ENCODE measurements around the gene LITAFD.
A peak's percentile ranks its signal among the peaks of the same experiment; 100 is the strongest.

Gene LITAFD

DNA sequence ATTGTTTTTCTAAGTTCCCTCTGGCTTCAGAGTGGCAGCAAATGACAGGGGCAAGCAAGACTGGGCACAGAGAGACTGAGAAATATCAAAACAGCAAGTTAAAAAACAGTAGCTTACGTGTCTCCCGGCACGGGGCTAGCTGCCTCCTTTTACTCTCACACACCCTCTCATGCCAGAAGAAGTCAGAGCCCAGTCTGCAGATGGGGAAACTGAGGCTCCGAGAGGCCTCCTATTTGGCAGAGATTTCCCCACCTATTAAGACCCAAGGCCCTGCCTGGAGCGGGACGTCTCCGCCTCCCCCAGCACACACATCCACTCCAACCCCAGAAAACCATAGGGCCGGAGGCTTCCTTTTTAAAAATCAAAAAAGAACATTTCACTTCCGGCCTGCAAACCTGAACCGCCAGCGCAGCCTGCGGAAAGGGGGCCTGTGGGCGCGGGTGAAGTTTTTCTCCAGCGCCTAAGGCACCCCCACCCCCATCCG lies 14.2 kb upstream of the LITAFD start:
- TF ChIP-seq EP300 (IDR thresholded peaks at IDR 0.05; ENCODE audit: borderline replicate concordance) (no peak), CREB1 (IDR thresholded peaks at IDR 0.05; ENCODE audit: low read depth) (no peak), NFIC (IDR thresholded peaks at IDR 0.05) (no peak)
- TF ChIP-seq, protein P1, sequence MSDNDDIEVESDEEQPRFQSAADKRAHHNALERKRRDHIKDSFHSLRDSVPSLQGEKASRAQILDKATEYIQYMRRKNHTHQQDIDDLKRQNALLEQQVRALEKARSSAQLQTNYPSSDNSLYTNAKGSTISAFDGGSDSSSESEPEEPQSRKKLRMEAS (IDR thresholded peaks at IDR 0.05) = no peak
- TF ChIP-seq, protein P2, sequence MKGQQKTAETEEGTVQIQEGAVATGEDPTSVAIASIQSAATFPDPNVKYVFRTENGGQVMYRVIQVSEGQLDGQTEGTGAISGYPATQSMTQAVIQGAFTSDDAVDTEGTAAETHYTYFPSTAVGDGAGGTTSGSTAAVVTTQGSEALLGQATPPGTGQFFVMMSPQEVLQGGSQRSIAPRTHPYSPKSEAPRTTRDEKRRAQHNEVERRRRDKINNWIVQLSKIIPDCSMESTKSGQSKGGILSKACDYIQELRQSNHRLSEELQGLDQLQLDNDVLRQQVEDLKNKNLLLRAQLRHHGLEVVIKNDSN (IDR thresholded peaks at IDR 0.05) = no peak

DNA sequence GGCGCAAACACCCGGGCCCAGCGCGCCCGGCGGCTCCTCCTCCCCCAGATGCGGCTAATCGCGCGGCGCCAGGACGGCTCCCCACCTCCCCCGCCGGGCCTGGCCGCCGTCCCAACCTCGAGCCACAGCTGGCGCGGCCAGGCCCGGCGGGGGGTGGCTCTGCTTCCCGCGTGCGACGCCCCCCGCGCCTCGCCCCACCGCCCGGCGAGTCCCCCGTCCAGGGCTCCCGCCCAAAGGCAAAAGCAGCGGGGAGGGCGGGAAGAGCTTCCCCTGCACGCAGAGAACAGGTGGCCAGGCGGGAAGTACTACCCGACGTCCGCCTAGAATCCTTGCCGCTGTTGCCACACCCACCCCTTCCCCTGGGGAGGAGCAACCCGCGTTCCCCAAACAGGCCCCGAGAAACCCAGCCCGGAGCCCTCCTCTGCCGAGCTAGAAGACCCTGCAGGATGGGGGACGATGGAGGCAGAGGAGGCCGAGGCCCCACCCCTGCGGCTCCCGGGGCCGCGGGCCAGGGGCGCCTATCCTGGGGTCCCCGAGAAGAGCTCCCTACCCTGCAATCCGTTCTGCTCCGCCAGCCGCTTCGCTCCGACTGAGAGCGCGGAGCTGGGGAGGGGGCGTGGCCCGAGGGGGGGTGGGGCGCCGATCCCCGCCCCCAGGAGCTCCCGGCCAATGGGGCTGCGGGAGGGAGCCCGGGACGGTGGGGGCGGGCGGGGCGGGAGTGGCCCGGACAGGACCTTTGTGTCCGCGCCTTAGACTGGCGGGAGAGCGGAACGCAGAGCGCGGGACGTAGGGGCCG lies 13.5 kb upstream of the LITAFD start, which contains the start of gene CARHSP1:
Gene CARHSP1 (minus strand): TSS at position 591 of the 796 bp plus-strand sequence. CDS start 9,678 bp downstream, outside the sequence.
- TF ChIP-seq FOXM1 (IDR thresholded peaks at IDR 0.05; ENCODE audit: borderline replicate concordance, low read depth) = no peak
- no peak for TF ChIP-seq YY1 (IDR thresholded peaks at IDR 0.05; ENCODE audit: low read depth)
- TF ChIP-seq TCF12 (IDR thresholded peaks at IDR 0.05; ENCODE audit: low read depth) = peak; percentile 74; the same call in 1 of the 2 replicates
- TF ChIP-seq, protein P1 (IDR thresholded peaks at IDR 0.05) = peak; percentile 97
- peak; percentile 84; the same call in 1 of the 2 replicates for TF ChIP-seq ZBTB7A (IDR thresholded peaks at IDR 0.05; ENCODE audit: low read depth)
- TF ChIP-seq, protein P2 (IDR thresholded peaks at IDR 0.05) = no peak
- no peak for TF ChIP-seq RAD21 (IDR thresholded peaks at IDR 0.05; ENCODE audit: low read depth)
- TF ChIP-seq CEBPB (IDR thresholded peaks at IDR 0.05) = no peak
- TF ChIP-seq, protein P3, sequence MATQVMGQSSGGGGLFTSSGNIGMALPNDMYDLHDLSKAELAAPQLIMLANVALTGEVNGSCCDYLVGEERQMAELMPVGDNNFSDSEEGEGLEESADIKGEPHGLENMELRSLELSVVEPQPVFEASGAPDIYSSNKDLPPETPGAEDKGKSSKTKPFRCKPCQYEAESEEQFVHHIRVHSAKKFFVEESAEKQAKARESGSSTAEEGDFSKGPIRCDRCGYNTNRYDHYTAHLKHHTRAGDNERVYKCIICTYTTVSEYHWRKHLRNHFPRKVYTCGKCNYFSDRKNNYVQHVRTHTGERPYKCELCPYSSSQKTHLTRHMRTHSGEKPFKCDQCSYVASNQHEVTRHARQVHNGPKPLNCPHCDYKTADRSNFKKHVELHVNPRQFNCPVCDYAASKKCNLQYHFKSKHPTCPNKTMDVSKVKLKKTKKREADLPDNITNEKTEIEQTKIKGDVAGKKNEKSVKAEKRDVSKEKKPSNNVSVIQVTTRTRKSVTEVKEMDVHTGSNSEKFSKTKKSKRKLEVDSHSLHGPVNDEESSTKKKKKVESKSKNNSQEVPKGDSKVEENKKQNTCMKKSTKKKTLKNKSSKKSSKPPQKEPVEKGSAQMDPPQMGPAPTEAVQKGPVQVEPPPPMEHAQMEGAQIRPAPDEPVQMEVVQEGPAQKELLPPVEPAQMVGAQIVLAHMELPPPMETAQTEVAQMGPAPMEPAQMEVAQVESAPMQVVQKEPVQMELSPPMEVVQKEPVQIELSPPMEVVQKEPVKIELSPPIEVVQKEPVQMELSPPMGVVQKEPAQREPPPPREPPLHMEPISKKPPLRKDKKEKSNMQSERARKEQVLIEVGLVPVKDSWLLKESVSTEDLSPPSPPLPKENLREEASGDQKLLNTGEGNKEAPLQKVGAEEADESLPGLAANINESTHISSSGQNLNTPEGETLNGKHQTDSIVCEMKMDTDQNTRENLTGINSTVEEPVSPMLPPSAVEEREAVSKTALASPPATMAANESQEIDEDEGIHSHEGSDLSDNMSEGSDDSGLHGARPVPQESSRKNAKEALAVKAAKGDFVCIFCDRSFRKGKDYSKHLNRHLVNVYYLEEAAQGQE (IDR thresholded peaks at IDR 0.05; ENCODE audit: low read depth) = no peak
- TF ChIP-seq EP300 (IDR thresholded peaks at IDR 0.05; ENCODE audit: borderline replicate concordance) = no peak
- TF ChIP-seq NFIC (IDR thresholded peaks at IDR 0.05) = peak; percentile 57
- TF ChIP-seq CREB1 (IDR thresholded peaks at IDR 0.05; ENCODE audit: low read depth) = no peak
- peak; percentile 83 for TF ChIP-seq TAF1 (IDR thresholded peaks at IDR 0.05; ENCODE audit: low read depth)
- no peak for TF ChIP-seq EGR1 (IDR thresholded peaks at IDR 0.05)
- TF ChIP-seq TEAD4 (IDR thresholded peaks at IDR 0.05) = 0 out of 2 replicates have a peak, but pooled peaks have one; percentile 10

DNA sequence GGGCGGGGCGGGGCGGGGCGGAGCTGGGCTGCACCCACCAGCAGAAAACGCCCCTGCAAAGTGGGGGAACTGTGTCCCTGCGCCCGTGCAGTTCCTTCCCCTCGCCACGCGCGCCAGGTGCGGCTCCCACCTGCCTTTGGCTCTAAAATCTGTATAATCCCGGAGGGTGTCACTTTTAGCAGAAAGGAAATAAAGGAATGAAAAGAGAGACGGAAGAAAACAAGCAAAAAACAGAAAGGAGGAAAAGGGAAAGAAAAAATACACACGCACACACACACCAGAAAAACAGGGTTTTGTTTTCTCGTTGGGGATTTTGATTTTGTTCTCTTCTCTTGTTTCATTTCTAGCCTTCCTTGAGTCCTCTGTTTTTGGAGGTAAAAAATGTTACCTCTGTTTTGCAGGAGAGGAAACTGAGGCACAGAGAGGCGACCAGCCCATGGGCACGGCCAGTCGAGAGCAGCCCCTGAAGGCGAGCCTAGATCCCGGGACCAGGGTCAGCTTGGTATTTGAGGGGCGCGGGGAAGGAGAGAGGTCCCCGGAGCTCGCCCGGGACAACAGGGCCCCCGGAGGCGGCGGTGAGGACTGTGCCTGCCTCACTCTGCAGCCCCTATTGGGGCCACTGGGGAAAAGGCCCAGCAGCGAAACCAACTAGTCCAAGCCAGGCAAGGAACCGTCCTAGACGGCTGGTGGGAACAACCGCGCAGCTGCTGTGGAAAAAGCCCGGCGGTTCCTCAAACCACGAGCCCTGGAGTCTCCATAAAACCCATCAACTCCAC lies 12.8 kb upstream of the LITAFD start:
- TF ChIP-seq, protein P1 (IDR thresholded peaks at IDR 0.05) = peak; percentile 56; the same call in 1 of the 2 replicates
- no peak for TF ChIP-seq YY1 (IDR thresholded peaks at IDR 0.05; ENCODE audit: low read depth)

DNA sequence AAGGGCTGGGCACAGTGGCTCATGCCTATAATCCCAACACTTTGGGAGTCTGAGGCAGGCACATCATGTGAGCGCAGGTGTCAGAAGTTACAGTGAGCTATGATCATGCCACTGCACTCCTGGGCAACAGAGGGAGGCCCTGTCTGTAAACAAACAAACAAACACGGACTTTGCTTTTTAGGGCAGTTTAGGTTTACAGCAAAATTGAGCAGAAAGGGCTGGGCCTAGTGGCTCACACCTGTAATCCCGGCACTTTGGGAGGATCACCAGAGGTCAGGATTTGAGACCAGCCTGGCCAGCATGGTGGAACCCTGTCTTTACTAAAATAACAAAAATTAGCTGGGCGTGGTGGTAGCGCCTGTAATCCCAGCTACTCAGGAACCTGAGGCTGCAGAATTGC lies 10.1 kb upstream of the LITAFD start:
- TF ChIP-seq RAD21 (IDR thresholded peaks at IDR 0.05; ENCODE audit: low read depth) = no peak
- TF ChIP-seq, protein P3 (IDR thresholded peaks at IDR 0.05; ENCODE audit: low read depth) = no peak
- TF ChIP-seq EP300 (IDR thresholded peaks at IDR 0.05; ENCODE audit: borderline replicate concordance) = no peak
- TF ChIP-seq TCF12 (IDR thresholded peaks at IDR 0.05; ENCODE audit: low read depth) = no peak
- TF ChIP-seq EGR1 (IDR thresholded peaks at IDR 0.05) = no peak
- TF ChIP-seq, protein P1 (IDR thresholded peaks at IDR 0.05) = no peak
- TF ChIP-seq CEBPB (IDR thresholded peaks at IDR 0.05) = no peak
- TF ChIP-seq ZBTB7A (IDR thresholded peaks at IDR 0.05; ENCODE audit: low read depth) = no peak
- TF ChIP-seq YY1 (IDR thresholded peaks at IDR 0.05; ENCODE audit: low read depth) = no peak
- no peak for TF ChIP-seq TAF1 (IDR thresholded peaks at IDR 0.05; ENCODE audit: low read depth)
- TF ChIP-seq, protein P2 (IDR thresholded peaks at IDR 0.05) = no peak
- no peak for TF ChIP-seq TEAD4 (IDR thresholded peaks at IDR 0.05)
- no peak for TF ChIP-seq NFIC (IDR thresholded peaks at IDR 0.05)
- no peak for TF ChIP-seq FOXM1 (IDR thresholded peaks at IDR 0.05; ENCODE audit: borderline replicate concordance, low read depth)
- TF ChIP-seq CREB1 (IDR thresholded peaks at IDR 0.05; ENCODE audit: low read depth) = no peak

Data from Ishikawa (cell line).